ENCODE measurements around the gene NUTM2B. TPM values are rescaled to one million over a fixed set of nuclear protein-coding genes. Genes with fewer than 3 reads are reported as not detected.
"Not testable (repeated sequence)": the region's sequence is repeated elsewhere in the genome, so short reads cannot be mapped to it uniquely, and the experiment has no call there.

Gene NUTM2B
- total RNA-seq, 5 donors from 2014 or later (not counting 1 experiment from before 2014, with no cell fraction given), result 1.4 to 2.5 (median 1.6) TPM

DNA sequence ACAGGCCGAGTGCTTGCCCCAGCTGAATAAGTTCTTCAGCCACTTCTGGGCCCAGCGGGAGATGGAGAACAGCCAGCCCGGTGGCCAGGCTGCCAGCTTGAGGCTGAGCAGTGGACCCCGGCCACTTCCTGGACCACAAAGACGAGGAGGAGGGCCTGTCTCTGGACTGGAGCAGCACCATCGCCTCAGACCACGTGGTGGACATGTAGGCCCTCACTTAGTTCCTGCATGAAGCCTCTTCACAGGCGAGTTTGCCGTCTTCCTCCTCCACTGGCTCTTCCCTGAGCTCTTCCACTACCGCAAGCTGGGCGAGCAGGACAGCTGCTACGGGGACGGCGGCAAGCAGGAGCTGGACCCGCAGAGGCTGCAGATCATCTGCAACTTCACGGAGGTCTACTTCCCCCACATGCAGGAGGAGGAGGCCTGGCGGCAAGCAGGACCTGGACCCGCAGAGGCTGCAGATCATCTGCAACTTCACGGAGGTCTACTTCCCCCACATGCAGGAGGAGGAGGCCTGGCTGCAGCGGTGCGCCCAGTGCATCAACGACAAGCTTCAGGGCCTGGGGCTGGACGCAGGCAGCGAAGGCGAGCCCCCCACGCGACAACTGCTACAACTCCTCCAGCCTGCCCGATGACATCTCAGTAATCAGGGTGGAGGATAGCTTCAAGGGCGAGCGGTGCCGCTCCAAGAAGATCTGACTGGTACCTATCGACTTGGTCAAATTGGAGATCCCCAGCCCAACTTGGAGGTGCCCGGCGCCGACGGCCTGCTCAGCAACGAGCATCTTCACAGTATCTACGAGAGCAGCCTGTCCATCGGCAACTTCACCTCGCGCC is 18.9 kb upstream of the NUTM2B start:
- H3K27me3 Mint-ChIP-seq; H3K9me3 ChIP-seq; H3K4me3 ChIP-seq (ENCODE audit: control insufficient read depth in 1 of 2, extremely low read depth in 1 of 2, low read length in 1 of 2); H3K9me3 Mint-ChIP-seq; ATAC-seq (replicated peaks in 1 of 4); H3K27me3 ChIP-seq (replicated peaks in 1 of 2; ENCODE audit: control insufficient read depth in 2 of 2, extremely low read depth in 1 of 2, insufficient read depth in 2 of 2, low read length in 1 of 2); H3K4me1 ChIP-seq (ENCODE audit: control insufficient read depth in 1 of 2, extremely low read depth in 1 of 2, insufficient read depth in 2 of 2, low read length in 2 of 2); DNase-seq; CTCF ChIA-PET; H3K27ac Mint-ChIP-seq; H3K4me1 Mint-ChIP-seq; H3K27ac ChIP-seq (ENCODE audit: low read length); POLR2A ChIA-PET; H3K4me3 Mint-ChIP-seq: not testable (repeated sequence)
- peaks cover 23% of the 10 kb centered on the region for H3K36me3 Mint-ChIP-seq
- 95% methylated on average over 38 of the region's 41 CpGs for WGBS (ENCODE audit: insufficient coverage)
- H3K36me3 ChIP-seq (ENCODE audit: control insufficient read depth in 2 of 2, extremely low read depth in 1 of 2, insufficient read depth in 1 of 2, low read length in 1 of 2), result peaks cover 0 to 14% of the 10 kb centered on the region in 2 donors

DNA sequence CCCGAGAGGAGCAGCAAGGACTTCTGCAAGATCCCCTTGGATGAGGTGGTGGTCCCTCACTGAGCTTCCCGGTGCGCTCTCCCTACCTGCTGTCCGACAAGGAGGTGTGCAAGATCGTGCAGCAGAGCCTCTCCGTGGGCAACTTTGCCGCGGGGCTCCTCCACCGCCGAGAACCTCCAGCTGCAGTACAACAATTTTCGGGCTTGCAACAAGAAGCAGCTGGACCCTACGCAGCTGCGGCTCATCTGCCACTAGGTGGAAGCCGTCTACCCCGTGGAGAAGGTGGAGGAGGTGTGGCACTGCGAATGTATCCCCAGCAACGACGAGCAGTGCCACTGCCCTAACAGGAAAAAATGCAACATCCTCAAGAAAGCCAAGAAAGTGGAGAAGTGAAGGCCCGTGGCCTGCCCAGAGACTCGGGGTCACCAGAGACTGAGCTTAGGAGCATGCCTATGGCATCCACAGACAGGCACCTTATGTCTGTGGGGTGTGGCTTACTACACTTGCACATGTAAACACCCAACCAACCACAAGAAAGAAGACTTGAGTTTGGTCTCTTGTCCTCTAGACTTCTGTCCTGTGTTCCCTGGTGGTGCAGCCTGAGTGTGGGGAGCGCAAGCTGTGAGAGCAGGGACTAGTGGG is 17.9 kb upstream of the NUTM2B start:
- H3K9me3 Mint-ChIP-seq; H3K27ac Mint-ChIP-seq; H3K4me1 ChIP-seq (ENCODE audit: control insufficient read depth in 1 of 2, extremely low read depth in 1 of 2, insufficient read depth in 2 of 2, low read length in 2 of 2); H3K4me1 Mint-ChIP-seq; POLR2A ChIA-PET; H3K27me3 Mint-ChIP-seq; H3K4me3 Mint-ChIP-seq; H3K9me3 ChIP-seq; H3K27ac ChIP-seq (ENCODE audit: low read length); H3K27me3 ChIP-seq (replicated peaks in 1 of 2; ENCODE audit: control insufficient read depth in 2 of 2, extremely low read depth in 1 of 2, insufficient read depth in 2 of 2, low read length in 1 of 2); CTCF ChIA-PET: not testable (repeated sequence)
- DNase-seq (peak in 31 of 35 experiments; percentile 7 to 67 (median 28)), ATAC-seq (replicated peaks in 1 of 4) (peak; percentile 57 to 99 (median 78))
- Histone ChIP-seq H3K36me3 (ENCODE audit: control insufficient read depth in 2 of 2, extremely low read depth in 1 of 2, insufficient read depth in 1 of 2, low read length in 1 of 2) (peaks cover 0 to 14% of the 10 kb centered on the region in 2 donors), H3K4me3 (ENCODE audit: control insufficient read depth in 1 of 2, extremely low read depth in 1 of 2, low read length in 1 of 2) (peak overlapping the region in 1 of 2 donors; percentile 15)
- H3K36me3 Mint-ChIP-seq, result peaks cover 23% of the 10 kb centered on the region
- WGBS (ENCODE audit: insufficient coverage), result 93% methylated on average over 8 of the region's 21 CpGs

DNA sequence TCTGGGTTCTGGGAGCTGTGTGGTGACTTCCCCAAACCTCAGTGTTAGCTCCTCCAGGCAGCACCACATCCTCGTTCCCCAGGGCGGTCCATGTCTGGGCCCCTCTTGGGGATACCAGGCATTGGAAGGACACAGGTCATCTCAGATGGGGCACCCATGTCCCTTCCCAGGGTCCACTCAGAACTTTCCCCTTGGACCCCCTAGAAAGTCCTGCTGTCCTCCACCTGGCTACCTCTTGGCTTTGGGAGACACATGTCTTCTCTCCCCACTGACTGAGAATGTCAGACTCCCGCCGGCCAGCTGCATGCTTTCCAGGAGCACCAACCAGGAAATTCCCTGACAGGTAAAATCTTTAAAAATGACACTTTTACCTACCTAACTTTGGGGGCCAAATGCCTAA is 16.4 kb upstream of the NUTM2B start:
- H3K9me3 Mint-ChIP-seq; H3K4me3 Mint-ChIP-seq; POLR2A ChIA-PET; DNase-seq; ATAC-seq (replicated peaks in 1 of 4); H3K4me1 ChIP-seq (ENCODE audit: control insufficient read depth in 1 of 2, extremely low read depth in 1 of 2, insufficient read depth in 2 of 2, low read length in 2 of 2); CTCF ChIA-PET; H3K4me1 Mint-ChIP-seq; H3K9me3 ChIP-seq; H3K27me3 ChIP-seq (replicated peaks in 1 of 2; ENCODE audit: control insufficient read depth in 2 of 2, extremely low read depth in 1 of 2, insufficient read depth in 2 of 2, low read length in 1 of 2); H3K27ac Mint-ChIP-seq; H3K4me3 ChIP-seq (ENCODE audit: control insufficient read depth in 1 of 2, extremely low read depth in 1 of 2, low read length in 1 of 2); H3K27ac ChIP-seq (ENCODE audit: low read length); H3K27me3 Mint-ChIP-seq: not testable (repeated sequence)
- H3K36me3 ChIP-seq (ENCODE audit: control insufficient read depth in 2 of 2, extremely low read depth in 1 of 2, insufficient read depth in 1 of 2, low read length in 1 of 2), result peaks cover 0 to 14% of the 10 kb centered on the region in 2 donors
- WGBS (ENCODE audit: insufficient coverage), result 100% methylated on average over 1 of the region's 4 CpGs
- H3K36me3 Mint-ChIP-seq, result peaks cover 23% of the 10 kb centered on the region

DNA sequence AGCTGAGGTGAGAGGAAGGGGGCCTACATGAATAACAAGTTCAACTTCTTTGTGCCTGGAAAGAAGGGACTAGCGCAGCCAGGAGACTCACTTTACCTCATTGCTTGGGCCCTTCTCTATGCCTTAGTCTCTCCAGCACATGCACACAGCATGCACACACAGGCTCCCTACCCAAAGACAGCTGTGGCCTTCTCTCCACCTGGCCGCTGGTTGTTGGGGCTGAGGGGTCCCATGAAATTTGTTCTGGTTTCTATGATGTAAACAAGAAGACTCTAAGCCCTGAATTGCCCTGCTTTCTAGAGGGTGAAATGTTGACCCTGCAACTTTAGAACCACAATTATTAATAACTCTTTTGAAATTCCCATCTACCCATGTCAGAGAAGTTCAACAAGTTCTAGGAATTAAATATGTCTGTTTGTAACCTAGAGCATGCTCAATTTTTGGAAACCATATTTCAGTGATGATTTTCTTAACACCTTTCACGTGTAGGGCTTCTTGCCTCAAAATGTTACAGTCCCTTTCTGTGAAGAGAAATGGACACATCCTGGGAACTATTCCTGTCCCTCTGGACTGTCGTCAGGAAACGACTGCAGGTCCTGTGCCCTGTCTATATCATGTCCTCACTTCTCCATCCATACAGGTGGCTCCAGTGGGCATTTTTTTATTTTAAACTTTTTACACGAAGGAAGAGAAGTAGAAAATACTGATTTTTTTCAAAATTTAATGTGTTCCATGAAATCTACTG is 15.4 kb upstream of the NUTM2B start:
- H3K27ac ChIP-seq (ENCODE audit: low read length); H3K27me3 ChIP-seq (replicated peaks in 1 of 2; ENCODE audit: control insufficient read depth in 2 of 2, extremely low read depth in 1 of 2, insufficient read depth in 2 of 2, low read length in 1 of 2); DNase-seq; H3K4me3 ChIP-seq (ENCODE audit: control insufficient read depth in 1 of 2, extremely low read depth in 1 of 2, low read length in 1 of 2); H3K4me3 Mint-ChIP-seq; ATAC-seq (replicated peaks in 1 of 4); H3K27ac Mint-ChIP-seq; H3K27me3 Mint-ChIP-seq; H3K9me3 ChIP-seq; H3K9me3 Mint-ChIP-seq; POLR2A ChIA-PET; H3K4me1 Mint-ChIP-seq; CTCF ChIA-PET; H3K4me1 ChIP-seq (ENCODE audit: control insufficient read depth in 1 of 2, extremely low read depth in 1 of 2, insufficient read depth in 2 of 2, low read length in 2 of 2): not testable (repeated sequence)
- H3K36me3 ChIP-seq (ENCODE audit: control insufficient read depth in 2 of 2, extremely low read depth in 1 of 2, insufficient read depth in 1 of 2, low read length in 1 of 2), result peaks cover 0 to 14% of the 10 kb centered on the region in 2 donors
- 100% methylated on average over 1 of the region's 6 CpGs for WGBS (ENCODE audit: insufficient coverage)
- peaks cover 23% of the 10 kb centered on the region for H3K36me3 Mint-ChIP-seq

DNA sequence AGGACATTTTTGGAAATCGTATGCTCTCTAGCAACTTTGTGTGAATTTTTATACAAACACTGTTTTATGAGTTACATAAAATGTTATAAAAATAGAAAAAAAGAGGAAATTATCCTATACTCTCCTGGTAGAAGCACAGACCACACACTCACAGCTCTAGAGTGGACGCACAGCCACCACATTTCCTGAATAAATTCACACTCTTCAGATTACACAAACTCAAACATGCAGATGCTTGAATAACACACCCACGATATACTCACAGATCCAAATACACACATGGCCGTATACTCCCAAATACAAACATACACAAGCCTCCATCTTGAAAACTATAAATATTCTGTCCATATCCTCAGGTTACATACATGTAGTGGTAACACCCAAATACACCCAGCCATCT is 14.2 kb upstream of the NUTM2B start:
- H3K27me3 Mint-ChIP-seq; DNase-seq; H3K4me1 ChIP-seq (ENCODE audit: control insufficient read depth in 1 of 2, extremely low read depth in 1 of 2, insufficient read depth in 2 of 2, low read length in 2 of 2); H3K4me3 ChIP-seq (ENCODE audit: control insufficient read depth in 1 of 2, extremely low read depth in 1 of 2, low read length in 1 of 2); CTCF ChIA-PET; H3K4me1 Mint-ChIP-seq; H3K27me3 ChIP-seq (replicated peaks in 1 of 2; ENCODE audit: control insufficient read depth in 2 of 2, extremely low read depth in 1 of 2, insufficient read depth in 2 of 2, low read length in 1 of 2); POLR2A ChIA-PET; H3K9me3 ChIP-seq; ATAC-seq (replicated peaks in 1 of 4); H3K27ac ChIP-seq (ENCODE audit: low read length); H3K27ac Mint-ChIP-seq; H3K4me3 Mint-ChIP-seq; H3K9me3 Mint-ChIP-seq: not testable (repeated sequence)
- H3K36me3 ChIP-seq (ENCODE audit: control insufficient read depth in 2 of 2, extremely low read depth in 1 of 2, insufficient read depth in 1 of 2, low read length in 1 of 2), result peaks cover 0 to 14% of the 10 kb centered on the region in 2 donors
- H3K36me3 Mint-ChIP-seq, result peaks cover 18% of the 10 kb centered on the region
- 80% methylated on average over 3 of the region's 4 CpGs for WGBS (ENCODE audit: insufficient coverage)

DNA sequence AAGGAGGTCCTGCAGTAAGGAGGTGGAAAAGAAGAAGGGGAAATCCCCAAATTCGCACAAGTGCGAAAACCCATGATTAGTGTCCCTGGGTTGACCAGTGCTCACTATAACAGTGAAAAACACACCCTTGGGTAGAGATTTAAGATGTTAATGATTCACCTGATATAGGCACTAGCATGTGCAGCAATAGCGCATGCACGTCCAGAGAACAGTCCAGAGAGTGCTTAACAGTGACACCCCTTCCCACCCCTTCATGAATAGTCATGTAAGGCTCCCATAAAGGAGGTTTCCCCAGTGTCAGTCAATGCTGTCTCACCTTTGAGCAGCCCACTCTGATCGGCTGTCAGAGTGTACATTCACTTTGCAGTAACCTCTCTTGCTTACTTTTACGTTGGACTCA is 6.4 kb upstream of the NUTM2B start:
- H3K4me3 ChIP-seq (ENCODE audit: control insufficient read depth in 1 of 2, extremely low read depth in 1 of 2, low read length in 1 of 2); H3K4me1 Mint-ChIP-seq; DNase-seq; H3K36me3 Mint-ChIP-seq; H3K27me3 ChIP-seq (replicated peaks in 1 of 2; ENCODE audit: control insufficient read depth in 2 of 2, extremely low read depth in 1 of 2, insufficient read depth in 2 of 2, low read length in 1 of 2); H3K36me3 ChIP-seq (ENCODE audit: control insufficient read depth in 2 of 2, extremely low read depth in 1 of 2, insufficient read depth in 1 of 2, low read length in 1 of 2); H3K27ac ChIP-seq (ENCODE audit: low read length); H3K4me3 Mint-ChIP-seq; ATAC-seq (replicated peaks in 1 of 4); H3K9me3 Mint-ChIP-seq; CTCF ChIA-PET; H3K27ac Mint-ChIP-seq; H3K9me3 ChIP-seq; H3K27me3 Mint-ChIP-seq; POLR2A ChIA-PET; H3K4me1 ChIP-seq (ENCODE audit: control insufficient read depth in 1 of 2, extremely low read depth in 1 of 2, insufficient read depth in 2 of 2, low read length in 2 of 2): not testable (repeated sequence)
- WGBS (ENCODE audit: insufficient coverage), result no CpG with 5 or more reads among the region's 6 CpGs

All from T-cell (primary cell).